K562 (cell line): ENCODE data around the gene USP49. TPM values are rescaled to one million over a fixed set of nuclear protein-coding genes. Genes with fewer than 3 reads are reported as not detected.

Experiments
- ARID3B ChIP-seq: fragments of 250-450 bp; sonication (Bioruptor Pico); IDR thresholded peaks from 2 replicates; pipeline ENCODE4 v1.4.0; 2020; ENCODE audit warnings: borderline replicate concordance
- BRCA1 ChIP-seq, 2 experiments: fragments of 450-650 bp in 1 of 2; sonication (generic) in 1 of 2; formaldehyde crosslinking in 1 of 2; IDR thresholded peaks; 2 replicates each; pipeline versions ENCODE4 v1.5.0 to v1.6.1; 2017 to 2020; ENCODE audit warnings: mild to moderate bottlenecking in 1 of 2, missing genetic modification reagents in 1 of 2
- CCNT2 ChIP-seq: IDR thresholded peaks from 2 replicates; pipeline ENCODE4 v1.6.1; 2011; ENCODE audit warnings: borderline replicate concordance, low read depth, mild to moderate bottlenecking, moderate library complexity, mixed read lengths, low read length; ENCODE audit not compliant: insufficient read length; ENCODE audit errors: extremely low read depth
- CTBP1 ChIP-seq: fragments of 450-650 bp; IDR thresholded peaks from 2 replicates; pipeline ENCODE4 v1.6.1; 2016; ENCODE audit warnings: borderline replicate concordance
- ETS2 ChIP-seq: IDR thresholded peaks from 2 replicates; pipeline ENCODE4 v1.6.1; 2016; ENCODE audit warnings: borderline replicate concordance, missing genetic modification characterization, mild to moderate bottlenecking, moderate library complexity, missing compliant biosample characterization; ENCODE audit not compliant: poor library complexity, severe bottlenecking
- GATAD2B ChIP-seq: fragments of 450-650 bp; IDR thresholded peaks from 2 replicates; pipeline ENCODE4 v1.6.1; 2017; ENCODE audit warnings: mild to moderate bottlenecking, borderline replicate concordance
- HDAC1 ChIP-seq, 2 experiments: fragments of 450-650 bp; IDR thresholded peaks; 2 replicates each; pipeline ENCODE4 v1.6.1; 2016 to 2017; ENCODE audit warnings: inconsistent platforms in 1 of 2, mild to moderate bottlenecking in 1 of 2, moderate library complexity in 1 of 2
- JUNB ChIP-seq: fragments of 450-650 bp; formaldehyde crosslinking; conservative IDR thresholded peaks from 2 replicates; pipeline ENCODE4 v1.4.0; 2020; ENCODE audit warnings: mild to moderate bottlenecking
- PHTF2 ChIP-seq: fragments of 250-450 bp; sonication (Bioruptor Pico); IDR thresholded peaks from 2 replicates; pipeline ENCODE4 v1.5.0; 2021; ENCODE audit warnings: mild to moderate bottlenecking
- RAD51 ChIP-seq: fragments of 450-650 bp; IDR thresholded peaks from 2 replicates; pipeline ENCODE4 v1.7.1; 2016; ENCODE audit warnings: low read depth, mild to moderate bottlenecking, borderline replicate concordance
- RBM17 ChIP-seq: fragments of 200-400 bp; formaldehyde crosslinking; IDR thresholded peaks from 2 replicates; pipeline ENCODE4 v1.6.1; 2017; ENCODE audit warnings: low read depth, mild to moderate bottlenecking, low read length, borderline replicate concordance
- RBM34 ChIP-seq: fragments of 200-400 bp; formaldehyde crosslinking; IDR thresholded peaks from 2 replicates; pipeline ENCODE4 v1.6.1; 2018; ENCODE audit warnings: low read length, borderline replicate concordance; ENCODE audit not compliant: insufficient read depth
- RERE ChIP-seq: sonication (generic); formaldehyde crosslinking; IDR thresholded peaks from 2 replicates; pipeline ENCODE4 v1.8.0; 2023; ENCODE audit warnings: missing genetic modification reagents, mild to moderate bottlenecking, borderline replicate concordance
- TAF15 ChIP-seq: fragments of 200-400 bp; formaldehyde crosslinking; IDR thresholded peaks from 2 replicates; pipeline ENCODE4 v1.6.1; 2017; ENCODE audit warnings: mild to moderate bottlenecking, low read depth, low read length, moderate library complexity
- TFAP4 ChIP-seq: sonication (generic); formaldehyde crosslinking; IDR thresholded peaks from 2 replicates; pipeline ENCODE4 v1.8.0; 2022; ENCODE audit warnings: missing genetic modification reagents, mild to moderate bottlenecking, moderate library complexity, borderline replicate concordance
- ZNF445 ChIP-seq: fragments of 250-450 bp; sonication (Bioruptor Pico); IDR thresholded peaks from 2 replicates; pipeline ENCODE4 v1.4.0; 2020; ENCODE audit warnings: low read depth, mild to moderate bottlenecking, moderate library complexity
- ZNF668 ChIP-seq: fragments of 250-450 bp; sonication (Bioruptor Pico); IDR thresholded peaks from 2 replicates; pipeline ENCODE4 v1.8.0; 2022; ENCODE audit warnings: mild to moderate bottlenecking, inconsistent platforms
- ZNF75A ChIP-seq: fragments of 450-650 bp; formaldehyde crosslinking; IDR thresholded peaks from 2 replicates; pipeline ENCODE4 v1.4.0; 2020; ENCODE audit warnings: mild to moderate bottlenecking
- ZNF764 ChIP-seq: fragments of 250-450 bp; sonication (Bioruptor Pico); IDR thresholded peaks from 2 replicates; pipeline ENCODE4 v1.4.0; 2020; ENCODE audit warnings: low read depth, mild to moderate bottlenecking, moderate library complexity
- polyA plus RNA-seq, 8 experiments: library from polyadenylated mRNA; depleted of rRNA in 4 of 8; stranded (reverse) in 5 of 8; unstranded in 3 of 8; fragments of >200 nt; fragmentation: Nextera tagmentation in 2 of 8; fragmentation: Illumina TruSeq in 1 of 8; extraction: Ambion mirVana in 2 of 8; extraction: Trizol in 1 of 8; gene quantifications; 2 replicates each; pipeline versions ENCODE4 v1.2.1 to v1.2.3, GENCODE V29; 2011 to 2014; ENCODE audit warnings: inconsistent platforms in 1 of 8, missing spikeins in 1 of 8
- total RNA-seq, 7 experiments: library from RNA; depleted of rRNA in 6 of 7; stranded (reverse); fragments of >200 nt in 6 of 7; fragmentation: Illumina TruSeq in 2 of 7; extraction: Trizol in 2 of 7; gene quantifications; 2 replicates each; pipeline versions ENCODE4 v1.2.1 to v1.2.3, GENCODE V29; 2011 to 2021; ENCODE audit warnings: low replicate concordance in 1 of 7

The USP49 gene
- total and polyA plus RNA-seq, 9 of the 15 experiments (the other 6 are each of a cell fraction or from before 2014, with no cell fraction given), result 1.0 to 9.9 (median 6.5) TPM

- TF ChIP-seq RERE (CRISPR knock-in tag), result no peak
- TF ChIP-seq CCNT2, result peak; percentile 62
- TF ChIP-seq ZNF445, result no peak
- peak in 1 of 2 experiments; percentile 88; a peak in 3 of 4 replicates for TF ChIP-seq HDAC1 (IDR thresholded peaks at IDR 0.05)
- TF ChIP-seq ZNF668 (CRISPR knock-in tag), result no peak
- TF ChIP-seq RBM17, result no peak
- peak; percentile 94 for TF ChIP-seq CTBP1
- no peak for TF ChIP-seq ARID3B (CRISPR knock-in tag)
- no peak for TF ChIP-seq JUNB (CRISPR knock-in tag)
- peak; percentile 51; the same call in 1 of the 2 replicates for TF ChIP-seq GATAD2B
- TF ChIP-seq ZNF764 (CRISPR knock-in tag), result no peak
- TF ChIP-seq PHTF2 (CRISPR knock-in tag), result no peak
- no peak for TF ChIP-seq TAF15
- TF ChIP-seq RAD51, result 0 out of 2 replicates have a peak, but pooled peaks have one; percentile 23
- no peak for TF ChIP-seq ZNF75A (CRISPR knock-in tag)
- TF ChIP-seq TFAP4, result peak; percentile 93
- no peak for TF ChIP-seq BRCA1 (IDR thresholded peaks at IDR 0.05)
- TF ChIP-seq BRCA1 (CRISPR knock-in tag; IDR thresholded peaks at IDR 0.05), result no peak; the same call in 1 of the 2 replicates
- TF ChIP-seq ETS2 (tag), result peak; percentile 34
- TF ChIP-seq RBM34, result no peak
Observed at GRCh38 chr6:41787219-41787917, 107.8 kb downstream of the USP49 start, which contains the start of gene TOMM6 (continued).
